Body of pancreas (tissue), 4 donors: ENCODE results near the gene UBQLN1. TPM values are rescaled to one million over a fixed set of nuclear protein-coding genes. Genes with fewer than 3 reads are reported as not detected.

ENCODE experiments used
- ATAC-seq: fragments of 150-250 bp; one replicate; pipeline ENCODE4 v1.9.1; 2016
- DNase-seq, 4 donors: peaks; one replicate each; pipeline ENCODE4 v3.0.0-alpha.2; 2019
- H3K27ac ChIP-seq, 4 donors: fragments of 200-600 bp; sonication (generic); 1 replicate in 3 of 4; 2 replicates in 1 of 4; pipeline versions ENCODE4 v1.5.1 to v1.6.1; 2016 to 2019; ENCODE audit warnings: mild to moderate bottlenecking in 1 of 4, mixed read lengths in 1 of 4, moderate library complexity in 1 of 4
- H3K27me3 ChIP-seq, 2 donors: fragments of 200-600 bp; sonication (generic); one replicate each; pipeline ENCODE4 v1.6.0; 2016; ENCODE audit warnings: mild to moderate bottlenecking in 1 of 2
- H3K36me3 ChIP-seq, 2 donors: fragments of 200-600 bp; sonication (generic); replicated peaks in 1 of 2; 2 replicates each; pipeline ENCODE4 v1.5.1; 2016; ENCODE audit warnings: low read depth in 2 of 2; ENCODE audit not compliant: insufficient read depth in 1 of 2
- H3K4me1 ChIP-seq: fragments of 200-600 bp; sonication (generic); one replicate; pipeline ENCODE4 v1.6.0; 2016
- H3K4me3 ChIP-seq, 2 donors: fragments of 200-600 bp; sonication (generic); 1 replicate in 1 of 2; 2 replicates in 1 of 2; pipeline ENCODE4 v1.5.1; 2016 to 2019
- H3K9me3 ChIP-seq, 3 donors: fragments of 200-600 bp; sonication (generic); 1 replicate in 2 of 3; 2 replicates in 1 of 3; pipeline ENCODE4 v1.5.1; 2016
- CTCF ChIP-seq, 7 experiments: fragments of 450-650 bp in 4 of 7; fragments of 200-600 bp in 3 of 7; sonication (generic) in 3 of 7; IDR thresholded peaks; one replicate each; pipeline ENCODE4 v1.5.1; 2016 to 2019; ENCODE audit warnings: antibody characterized with exemption in 7 of 7
- POLR2A ChIP-seq, 3 donors: fragments of 450-650 bp; IDR thresholded peaks; one replicate each; pipeline ENCODE4 v1.6.1; 2016; ENCODE audit warnings: antibody characterized with exemption in 3 of 3, mild to moderate bottlenecking in 2 of 3
- WGBS, 2 donors: methylation state at CpG; one replicate each; pipeline ENCODE4 v1.1.5; 2017; 5-methylcytosine and 5-hydroxymethylcytosine counted together
- intact Hi-C: fragments of 100-400 bp; cut with DNase I; formaldehyde crosslinking; loops from one replicate; pipeline ENCODE4 v1.15.1; 2023
- total RNA-seq, 2 donors: library from RNA; depleted of rRNA; stranded (reverse); fragments of >200 nt; gene quantifications; one replicate each; pipeline ENCODE4 v1.1.0, GENCODE V29; 2016

UBQLN1 gene
- total RNA-seq, 2 donors from 2014 or later: 45.8 to 49.5 TPM

DNA sequence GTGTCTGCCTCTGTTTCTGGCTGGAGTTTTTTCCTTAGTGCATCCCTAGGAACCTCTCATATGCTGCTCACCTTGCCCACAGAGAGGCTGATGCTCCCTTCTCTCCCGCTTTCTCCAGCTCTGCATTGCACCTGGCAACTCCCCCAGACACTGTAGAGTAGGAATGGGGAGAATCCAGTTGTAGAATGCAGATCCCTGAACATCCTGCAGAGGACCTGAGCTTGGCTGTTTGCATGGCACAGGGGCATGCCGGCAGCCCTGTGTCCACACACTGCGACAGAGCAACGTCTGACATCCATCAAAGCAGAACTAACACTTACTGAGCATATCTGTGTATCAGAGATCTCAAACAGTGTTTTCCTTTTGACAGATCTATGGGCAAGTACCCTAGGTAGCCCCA lies 65.0 kb downstream of the UBQLN1 start:
- H3K4me1 ChIP-seq: peaks cover 2% of the 10 kb centered on the region
- ATAC-seq (no peak), DNase-seq (no peak)
- no peaks in the 10 kb centered on the region for H3K9me3 ChIP-seq
- TF ChIP-seq POLR2A (IDR thresholded peaks at IDR 0.05) (no peak), CTCF (IDR thresholded peaks at IDR 0.05) (no peak)
- H3K36me3 ChIP-seq: no peaks in the 10 kb centered on the region
- H3K27me3 ChIP-seq: no peaks in the 10 kb centered on the region
- H3K27ac ChIP-seq: no peak overlapping the region
- WGBS, 2 donors: 56 to 79% methylated on average over 4 of the region's 4 CpGs
- no peak overlapping the region for H3K4me3 ChIP-seq
- intact Hi-C loops: no loop called here

DNA sequence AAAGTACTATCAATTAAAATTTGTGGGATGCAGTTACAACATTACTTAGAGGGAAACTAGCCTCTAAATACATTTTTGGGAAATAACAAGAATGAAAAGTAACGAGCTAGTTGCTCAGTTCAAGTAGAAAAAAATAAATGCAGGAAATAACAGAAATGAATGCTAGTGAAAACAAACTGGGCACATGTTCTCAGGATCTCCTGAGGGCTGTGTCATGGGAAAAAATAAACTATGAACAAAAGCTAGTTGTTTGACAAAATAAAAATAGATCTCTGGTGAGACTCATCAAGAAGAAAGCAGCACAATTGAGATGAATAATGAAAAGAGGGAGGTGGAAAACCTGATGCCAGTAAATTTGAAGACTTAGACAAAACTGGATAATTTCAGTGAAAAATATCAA lies 68.5 kb downstream of the UBQLN1 start:
- TF ChIP-seq CTCF (IDR thresholded peaks at IDR 0.05): no peak
- TF ChIP-seq POLR2A (IDR thresholded peaks at IDR 0.05): no peak
- no peaks in the 10 kb centered on the region for H3K36me3 ChIP-seq
- H3K27ac ChIP-seq: no peak overlapping the region
- ATAC-seq (no peak), DNase-seq (no peak)
- 63 to 89% methylated on average over 1 of the region's 1 CpG for WGBS, 2 donors
- H3K27me3 ChIP-seq: no peaks in the 10 kb centered on the region
- H3K9me3 ChIP-seq: no peaks in the 10 kb centered on the region
- intact Hi-C loops: no loop called here
- H3K4me1 ChIP-seq: peaks cover 9% of the 10 kb centered on the region
- H3K4me3 ChIP-seq: no peak overlapping the region

- H3K27ac ChIP-seq: no peak overlapping the region
- no peak for DNase-seq
- no peaks in the 10 kb centered on the region for H3K27me3 ChIP-seq
- TF ChIP-seq POLR2A (IDR thresholded peaks at IDR 0.05) (no peak), CTCF (IDR thresholded peaks at IDR 0.05) (no peak)
- intact Hi-C loops: no loop called here
- no peaks in the 10 kb centered on the region for H3K9me3 ChIP-seq
- whole genome bisulfite sequencing, 2 donors: 8 to 13% methylated on average over 1 of the region's 1 CpG
- H3K36me3 ChIP-seq: no peaks in the 10 kb centered on the region
- H3K4me1 ChIP-seq: peaks cover 9% of the 10 kb centered on the region
- no peak overlapping the region for H3K4me3 ChIP-seq
- ATAC-seq: no peak
These were observed 70.4 kb downstream of the UBQLN1 start for GRCh38 chr9:83637389-83637788.

- H3K4me3 ChIP-seq: no peak overlapping the region
- intact Hi-C loops: no loop called here
- no peaks in the 10 kb centered on the region for H3K27me3 ChIP-seq
- DNase-seq (no peak), ATAC-seq (no peak)
- no peaks in the 10 kb centered on the region for H3K36me3 ChIP-seq
- peaks cover 9% of the 10 kb centered on the region for H3K4me1 ChIP-seq
- no peaks in the 10 kb centered on the region for H3K9me3 ChIP-seq
- TF ChIP-seq CTCF (IDR thresholded peaks at IDR 0.05) (no peak), POLR2A (IDR thresholded peaks at IDR 0.05) (no peak)
- no peak overlapping the region for H3K27ac ChIP-seq
These were observed 70.9 kb downstream of the UBQLN1 start for GRCh38 chr9:83636813-83637212.

DNA sequence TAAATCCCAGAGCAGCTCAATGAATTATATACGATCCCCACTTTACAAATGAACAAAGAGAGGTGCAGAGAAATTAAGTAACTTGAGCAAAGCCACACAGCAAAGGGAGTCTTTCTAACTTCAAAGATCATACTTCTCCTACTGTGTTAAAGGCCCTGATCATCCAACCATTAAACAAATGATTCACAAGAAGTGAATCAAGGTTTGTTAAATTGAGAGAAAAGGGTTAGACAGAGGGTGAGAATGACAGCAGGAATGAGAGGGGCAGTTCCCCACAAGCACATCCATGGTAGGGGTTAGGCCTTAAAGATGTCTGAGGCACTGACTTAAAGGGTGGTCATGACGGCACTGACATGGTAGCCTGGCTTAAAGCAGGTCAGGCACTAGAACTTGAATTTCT lies 74.1 kb downstream of the UBQLN1 start:
- Histone ChIP-seq H3K4me3 (no peak overlapping the region), H3K27me3 (no peaks in the 10 kb centered on the region), H3K36me3 (no peaks in the 10 kb centered on the region), H3K9me3 (no peaks in the 10 kb centered on the region), H3K27ac (no peak overlapping the region), H3K4me1 (peaks cover 9% of the 10 kb centered on the region)
- no peak for TF ChIP-seq CTCF (IDR thresholded peaks at IDR 0.05)
- intact Hi-C loops: no loop called here
- ATAC-seq (no peak), DNase-seq (no peak)
- WGBS, 2 donors: 91 to 95% methylated on average over 2 of the region's 2 CpGs
